Mesenchymal stem cell (in vitro differentiated cells and primary cell): Measurements from ENCODE around the gene NUP160.
A peak's percentile ranks its signal among the peaks of the same experiment; 100 is the strongest.
"Not testable (repeated sequence)": the region's sequence is repeated elsewhere in the genome, so short reads cannot be mapped to it uniquely, and the experiment has no call there.

Source experiments
- DNase-seq: peaks from one replicate; pipeline ENCODE4 v3.0.0-alpha.2; 2013
- H2AFZ ChIP-seq: one replicate; pipeline ENCODE4 v1.6.1; 2013; ENCODE audit warnings: low read depth, mild to moderate bottlenecking, control low read depth, inconsistent platforms, low read length, moderate library complexity
- H2AK5ac ChIP-seq: 2 replicates; pipeline ENCODE4 v1.6.1; 2013; ENCODE audit warnings: low read length, moderate library complexity, mild to moderate bottlenecking, inconsistent platforms; ENCODE audit not compliant: severe bottlenecking
- H2BK120ac ChIP-seq: one replicate; pipeline ENCODE4 v1.6.1; 2013; ENCODE audit warnings: low read depth, mild to moderate bottlenecking, inconsistent platforms, low read length, moderate library complexity
- H2BK12ac ChIP-seq, 2 experiments: one replicate each; pipeline ENCODE4 v1.6.1; 2013; ENCODE audit warnings: inconsistent platforms in 2 of 2, low read length in 2 of 2, mild to moderate bottlenecking in 2 of 2, moderate library complexity in 2 of 2, control low read depth in 1 of 2
- H2BK15ac ChIP-seq: one replicate; pipeline ENCODE4 v1.6.1; 2013; ENCODE audit warnings: mild to moderate bottlenecking, low read depth, inconsistent platforms; ENCODE audit not compliant: poor library complexity, severe bottlenecking
- H2BK5ac ChIP-seq: 2 replicates; pipeline ENCODE4 v1.6.1; 2013; ENCODE audit warnings: low read depth, mild to moderate bottlenecking, low read length, control low read depth, inconsistent platforms; ENCODE audit not compliant: poor library complexity, severe bottlenecking
- H3K14ac ChIP-seq, 2 experiments: one replicate each; pipeline ENCODE4 v1.6.1; 2013; ENCODE audit warnings: inconsistent platforms in 2 of 2, low read length in 2 of 2, control low read depth in 1 of 2, mild to moderate bottlenecking in 1 of 2, moderate library complexity in 1 of 2
- H3K18ac ChIP-seq, 2 experiments: one replicate each; pipeline ENCODE4 v1.6.1; 2013; ENCODE audit warnings: inconsistent platforms in 2 of 2, low read length in 2 of 2, control low read depth in 1 of 2, low read depth in 1 of 2, mild to moderate bottlenecking in 1 of 2
- H3K23ac ChIP-seq, 2 experiments: one replicate each; pipeline ENCODE4 v1.6.1; 2013; ENCODE audit warnings: inconsistent platforms in 2 of 2, low read length in 2 of 2, mild to moderate bottlenecking in 2 of 2, moderate library complexity in 2 of 2, control low read depth in 1 of 2
- H3K27ac ChIP-seq: 2 replicates; pipeline ENCODE4 v1.5.1; 2013; ENCODE audit warnings: mild to moderate bottlenecking, moderate library complexity, low read length, control low read depth, inconsistent platforms; ENCODE audit not compliant: poor library complexity, severe bottlenecking
- H3K27me3 ChIP-seq, 2 experiments: 2 replicates each; pipeline versions ENCODE4 v1.6.1 to v1.7.0; 2013; ENCODE audit warnings: low read length in 2 of 2, mild to moderate bottlenecking in 2 of 2, moderate library complexity in 2 of 2, control low read depth in 1 of 2, inconsistent platforms in 1 of 2; ENCODE audit not compliant: control insufficient read depth in 1 of 2, insufficient read depth in 1 of 2
- H3K36me3 ChIP-seq, 2 experiments: 2 replicates each; pipeline versions ENCODE4 v1.6.1 to v1.7.0; 2013; ENCODE audit warnings: low read length in 2 of 2, control low read depth in 1 of 2, inconsistent platforms in 1 of 2, low read depth in 1 of 2, mild to moderate bottlenecking in 1 of 2; ENCODE audit not compliant: insufficient read depth in 2 of 2, control insufficient read depth in 1 of 2
- H3K4ac ChIP-seq, 2 experiments: one replicate each; pipeline ENCODE4 v1.6.1; 2013; ENCODE audit warnings: inconsistent platforms in 2 of 2, low read length in 2 of 2, mild to moderate bottlenecking in 2 of 2, moderate library complexity in 2 of 2, control low read depth in 1 of 2, low read depth in 1 of 2
- H3K4me1 ChIP-seq: 2 replicates; pipeline ENCODE4 v1.6.1; 2013; ENCODE audit warnings: low read depth, low read length, control low read depth; ENCODE audit not compliant: control insufficient read depth, insufficient read depth
- H3K4me2 ChIP-seq: 2 replicates; pipeline ENCODE4 v1.6.1; 2013; ENCODE audit warnings: low read length, mild to moderate bottlenecking, inconsistent platforms; ENCODE audit not compliant: poor library complexity, severe bottlenecking
- H3K4me3 ChIP-seq, 2 experiments: 2 replicates each; pipeline versions ENCODE4 v1.5.1 to v1.7.0; 2013; ENCODE audit warnings: low read length in 2 of 2, mild to moderate bottlenecking in 2 of 2, control low read depth in 1 of 2, low read depth in 1 of 2; ENCODE audit not compliant: insufficient read depth in 1 of 2
- H3K79me1 ChIP-seq: replicated peaks from 2 replicates; pipeline ENCODE4 v1.6.1; 2013; ENCODE audit warnings: mild to moderate bottlenecking, control low read depth, low read length, inconsistent platforms; ENCODE audit not compliant: poor library complexity, severe bottlenecking
- H3K9ac ChIP-seq: 2 replicates; pipeline ENCODE4 v1.7.0; 2013; ENCODE audit warnings: mild to moderate bottlenecking, low read length, moderate library complexity
- H3K9me3 ChIP-seq: 2 replicates; pipeline ENCODE4 v1.7.0; 2013; ENCODE audit warnings: mild to moderate bottlenecking, low read length; ENCODE audit not compliant: control insufficient read depth
- H4K8ac ChIP-seq: one replicate; pipeline ENCODE4 v1.6.1; 2013; ENCODE audit warnings: inconsistent platforms, mild to moderate bottlenecking, low read length, moderate library complexity
- H4K91ac ChIP-seq: one replicate; pipeline ENCODE4 v1.6.1; 2013; ENCODE audit warnings: mild to moderate bottlenecking, low read length, inconsistent platforms
- WGBS: methylation state at CpG from one replicate; pipeline ENCODE4 v1.1.7; 2013; ENCODE audit warnings: mixed read lengths; 5-methylcytosine and 5-hydroxymethylcytosine counted together

Gene NUP160

GRCh38 chr11:47797633-47798032 is 50.5 kb downstream of the NUP160 start:
- no peak overlapping the region for H2BK15ac ChIP-seq
- H3K27me3 ChIP-seq = no peaks in the 10 kb centered on the region
- no peaks in the 10 kb centered on the region for H3K4me1 ChIP-seq
- H3K4ac ChIP-seq = no peak overlapping the region
- H2AFZ ChIP-seq = no peak overlapping the region
- no peak overlapping the region for H3K9ac ChIP-seq
- no peaks in the 10 kb centered on the region for H3K9me3 ChIP-seq
- no peak overlapping the region for H2AK5ac ChIP-seq
- no peak overlapping the region for H3K4me3 ChIP-seq
- H3K23ac ChIP-seq = no peak overlapping the region
- H3K14ac ChIP-seq = no peak overlapping the region
- H2BK5ac ChIP-seq = no peak overlapping the region
- no peak overlapping the region for H3K4me2 ChIP-seq
- H2BK12ac ChIP-seq = no peak overlapping the region
- no peak overlapping the region for H3K27ac ChIP-seq
- no peak overlapping the region for H4K8ac ChIP-seq
- WGBS = 79% methylated on average over 3 of the region's 4 CpGs
- peak; percentile 59 for DNase-seq
- peaks cover 3% of the 10 kb centered on the region for H3K79me1 ChIP-seq
- no peak overlapping the region for H2BK120ac ChIP-seq
- H3K18ac ChIP-seq = no peak overlapping the region
- H4K91ac ChIP-seq = no peak overlapping the region
- peaks cover 41 to 87% of the 10 kb centered on the region in 2 experiments for H3K36me3 ChIP-seq

- H3K4me1 ChIP-seq = no peaks in the 10 kb centered on the region
- no peak overlapping the region for H4K8ac ChIP-seq
- no peak for DNase-seq
- WGBS = no CpG with 5 or more reads among the region's 4 CpGs
- H3K18ac ChIP-seq = no peak overlapping the region
- no peak overlapping the region for H2BK12ac ChIP-seq
- H3K36me3 ChIP-seq = peaks cover 35 to 66% of the 10 kb centered on the region in 2 experiments
- no peak overlapping the region for H3K27ac ChIP-seq
- no peak overlapping the region for H2AK5ac ChIP-seq
- H3K23ac ChIP-seq = no peak overlapping the region
- H3K4me3 ChIP-seq = peak overlapping the region in 1 of 2 experiments; percentile 38
- H2BK120ac ChIP-seq = no peak overlapping the region
- H4K91ac ChIP-seq = no peak overlapping the region
- peaks cover 1% of the 10 kb centered on the region for H3K79me1 ChIP-seq
- no peaks in the 10 kb centered on the region for H3K27me3 ChIP-seq
- H3K14ac ChIP-seq = no peak overlapping the region
- H2BK15ac ChIP-seq = no peak overlapping the region
- peak overlapping the region; percentile 61 for H3K9ac ChIP-seq
- H3K4me2 ChIP-seq = no peak overlapping the region
- no peak overlapping the region for H3K4ac ChIP-seq
- no peak overlapping the region for H2BK5ac ChIP-seq
- no peak overlapping the region for H2AFZ ChIP-seq
- no peaks in the 10 kb centered on the region for H3K9me3 ChIP-seq
Measured at GRCh38 chr11:47791774-47792430, 56.2 kb downstream of the NUP160 start.

GRCh38 chr11:47790017-47790416 is 58.1 kb downstream of the NUP160 start:
- H3K4me3 ChIP-seq = not testable (repeated sequence)
- 97% methylated on average over 8 of the region's 8 CpGs for WGBS

GRCh38 chr11:47788181-47788580 is 60.0 kb downstream of the NUP160 start:
- Histone ChIP-seq H3K9me3 (no peaks in the 10 kb centered on the region), H2BK120ac (no peak overlapping the region), H3K14ac (no peak overlapping the region), H3K4ac (no peak overlapping the region), H2AFZ (no peak overlapping the region), H3K4me2 (no peak overlapping the region), H4K91ac (no peak overlapping the region), H2BK5ac (no peak overlapping the region), H3K18ac (no peak overlapping the region), H3K4me1 (no peaks in the 10 kb centered on the region), H3K9ac (no peak overlapping the region), H2BK12ac (no peak overlapping the region), H4K8ac (no peak overlapping the region), H3K23ac (no peak overlapping the region), H3K4me3 (no peak overlapping the region), H2BK15ac (no peak overlapping the region), H2AK5ac (no peak overlapping the region), H3K27ac (no peak overlapping the region), H3K79me1 (no peaks in the 10 kb centered on the region), H3K27me3 (no peaks in the 10 kb centered on the region), H3K36me3 (peaks cover 31 to 69% of the 10 kb centered on the region in 2 experiments)
- no peak for DNase-seq
- 96% methylated on average over 6 of the region's 7 CpGs for WGBS

More at GRCh38 chr11:47790017-47790416, 58.1 kb downstream of the NUP160 start:
- H2BK5ac ChIP-seq, H3K4me1 ChIP-seq, H4K91ac ChIP-seq, H3K23ac ChIP-seq, H3K4me2 ChIP-seq, H3K18ac ChIP-seq, H2AFZ ChIP-seq, H3K9me3 ChIP-seq, H3K79me1 ChIP-seq, H4K8ac ChIP-seq, H2AK5ac ChIP-seq, H2BK15ac ChIP-seq, H3K27me3 ChIP-seq, H3K4ac ChIP-seq, H2BK120ac ChIP-seq, H2BK12ac ChIP-seq, H3K27ac ChIP-seq, DNase-seq, H3K14ac ChIP-seq, H3K9ac ChIP-seq: not testable (repeated sequence)
- H3K36me3 ChIP-seq = peaks cover 37 to 65% of the 10 kb centered on the region in 2 experiments
